Myocyte (in vitro differentiated cells): ENCODE measurements around the gene FXYD7. TPM values are rescaled to one million over a fixed set of nuclear protein-coding genes. Genes with fewer than 3 reads are reported as not detected.

ENCODE experiments used
- DNase-seq: peaks from one replicate; pipeline ENCODE4 v3.0.0-alpha.2; 2012; ENCODE audit warnings: low read depth
- total RNA-seq: library from RNA; depleted of rRNA; stranded (reverse); fragments of >200 nt; gene quantifications from 2 replicates; pipeline ENCODE4 v1.2.3, GENCODE V29; 2014

The FXYD7 gene
- total RNA-seq, 1 donor from 2014 or later = not detected

- peak; percentile 17 for DNase-seq
Measured at GRCh38 chr19:35162471-35163326, 19.6 kb downstream of the FXYD7 start.

GRCh38 chr19:35164418-35164817 is 21.4 kb downstream of the FXYD7 start:
- DNase-seq = no peak

- no peak for DNase-seq
Measured at GRCh38 chr19:35165200-35166058, 22.4 kb downstream of the FXYD7 start.

DNA sequence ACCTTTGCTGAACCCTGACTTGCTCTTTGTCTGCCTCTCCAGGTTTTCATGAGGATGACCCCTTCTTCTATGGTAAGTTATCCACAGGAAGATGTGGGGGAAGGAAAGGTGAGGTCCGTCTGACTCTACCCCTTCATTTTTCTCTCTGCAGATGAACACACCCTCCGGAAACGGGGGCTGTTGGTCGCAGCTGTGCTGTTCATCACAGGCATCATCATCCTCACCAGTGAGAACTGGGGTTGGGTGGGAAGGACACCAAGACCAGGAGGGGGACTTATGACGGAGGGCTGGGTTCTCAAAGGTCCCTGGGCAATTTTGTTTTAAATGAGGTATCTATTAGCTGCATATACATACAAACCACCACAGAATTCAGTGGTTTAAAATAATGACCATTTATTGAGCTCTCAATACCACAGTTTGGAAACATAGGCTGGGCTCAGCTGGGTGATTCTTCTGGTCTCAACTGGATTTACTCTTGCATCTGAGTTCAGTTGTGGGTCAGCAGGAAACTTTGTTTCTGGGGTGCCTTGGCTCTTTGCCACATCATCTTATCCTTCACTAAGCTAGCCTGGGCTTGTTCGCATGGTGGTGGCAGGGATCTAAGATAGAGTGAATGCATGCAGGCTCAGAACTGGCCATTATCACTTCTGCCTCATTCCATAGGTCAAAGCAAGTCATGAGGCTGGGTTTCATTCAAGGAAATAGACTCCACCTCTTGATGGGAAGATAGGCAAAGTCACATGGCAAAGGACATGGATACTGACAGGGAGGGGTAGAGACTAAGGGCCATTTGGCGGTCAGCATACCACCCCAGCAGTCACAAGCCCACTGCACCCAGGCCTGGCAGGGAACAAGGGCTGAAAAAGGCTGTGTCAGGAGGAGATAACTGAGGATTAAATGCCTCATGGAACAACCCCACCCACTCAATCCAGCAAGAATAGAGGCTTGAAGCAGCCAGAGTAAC is 23.3 kb downstream of the FXYD7 start:
- no peak for DNase-seq

DNA sequence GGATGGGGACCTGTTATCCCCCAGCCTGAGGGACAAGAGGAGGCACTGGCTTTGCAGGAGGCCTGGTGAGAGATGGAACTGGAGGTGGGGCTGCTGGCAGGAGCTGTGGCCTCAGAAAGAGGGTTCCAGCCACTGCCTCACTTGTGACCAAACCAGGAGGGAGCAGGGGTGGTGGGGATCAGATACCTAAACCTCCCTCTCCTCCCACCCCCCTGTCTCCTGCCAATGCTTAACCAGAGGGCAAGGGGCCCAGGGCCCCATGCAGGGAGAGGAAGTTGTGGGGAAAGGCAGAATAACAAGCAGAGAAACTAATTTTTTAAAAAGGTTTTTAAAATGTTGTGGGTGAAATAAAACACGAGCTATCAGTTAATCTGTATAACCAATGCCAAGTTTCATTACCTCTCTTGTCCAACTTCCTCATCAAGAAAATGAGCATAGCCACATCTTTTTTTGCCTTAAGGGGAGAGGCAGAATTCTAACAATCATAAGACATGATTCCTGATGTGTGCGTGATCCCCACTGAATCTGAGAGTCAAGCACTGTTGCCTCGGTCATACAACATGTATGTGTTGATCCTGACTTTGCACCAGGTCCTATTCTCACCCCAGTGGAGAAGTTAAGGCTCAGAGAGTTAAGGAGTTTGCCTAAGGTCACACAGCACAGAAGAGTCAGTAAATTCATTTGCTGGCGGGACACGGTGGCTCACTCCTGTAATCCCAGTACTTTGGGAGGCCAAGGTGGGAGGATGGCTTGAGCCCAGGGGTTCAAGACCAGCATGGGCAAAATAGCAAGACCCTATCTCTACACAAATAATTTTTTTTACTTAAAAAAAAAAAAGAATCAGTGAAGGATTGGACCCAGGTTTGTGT is 24.4 kb downstream of the FXYD7 start:
- DNase-seq = no peak

- no peak for DNase-seq
Measured at GRCh38 chr19:35168196-35168595, 25.1 kb downstream of the FXYD7 start.

DNA sequence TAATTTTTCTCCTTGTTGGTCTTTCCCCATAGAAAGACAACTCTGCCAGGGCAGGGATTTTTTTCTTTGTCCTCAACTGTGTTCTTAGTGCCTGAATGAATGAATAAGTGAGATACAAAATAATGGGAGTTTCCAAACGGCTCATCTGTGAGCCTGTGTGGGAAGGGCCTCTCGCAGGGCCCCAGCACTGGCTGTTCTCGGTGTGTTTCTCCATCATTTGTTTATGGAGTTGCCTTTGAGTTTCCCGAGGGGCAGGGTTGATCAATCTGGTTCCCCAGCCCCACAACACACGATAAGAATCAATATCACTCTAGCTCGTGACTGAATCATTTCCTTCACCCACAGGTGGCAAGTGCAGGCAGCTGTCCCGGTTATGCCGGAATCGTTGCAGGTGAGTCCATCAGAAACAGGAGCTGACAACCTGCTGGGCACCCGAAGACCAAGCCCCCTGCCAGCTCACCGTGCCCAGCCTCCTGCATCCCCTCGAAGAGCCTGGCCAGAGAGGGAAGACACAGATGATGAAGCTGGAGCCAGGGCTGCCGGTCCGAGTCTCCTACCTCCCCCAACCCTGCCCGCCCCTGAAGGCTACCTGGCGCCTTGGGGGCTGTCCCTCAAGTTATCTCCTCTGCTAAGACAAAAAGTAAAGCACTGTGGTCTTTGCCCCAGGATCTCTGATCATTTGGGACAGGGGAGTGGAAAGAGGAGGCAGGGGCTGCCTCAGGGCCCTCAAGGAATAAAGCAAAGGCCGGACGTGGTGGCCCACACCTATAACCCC is 26.4 kb downstream of the FXYD7 start:
- DNase-seq = no peak

DNA sequence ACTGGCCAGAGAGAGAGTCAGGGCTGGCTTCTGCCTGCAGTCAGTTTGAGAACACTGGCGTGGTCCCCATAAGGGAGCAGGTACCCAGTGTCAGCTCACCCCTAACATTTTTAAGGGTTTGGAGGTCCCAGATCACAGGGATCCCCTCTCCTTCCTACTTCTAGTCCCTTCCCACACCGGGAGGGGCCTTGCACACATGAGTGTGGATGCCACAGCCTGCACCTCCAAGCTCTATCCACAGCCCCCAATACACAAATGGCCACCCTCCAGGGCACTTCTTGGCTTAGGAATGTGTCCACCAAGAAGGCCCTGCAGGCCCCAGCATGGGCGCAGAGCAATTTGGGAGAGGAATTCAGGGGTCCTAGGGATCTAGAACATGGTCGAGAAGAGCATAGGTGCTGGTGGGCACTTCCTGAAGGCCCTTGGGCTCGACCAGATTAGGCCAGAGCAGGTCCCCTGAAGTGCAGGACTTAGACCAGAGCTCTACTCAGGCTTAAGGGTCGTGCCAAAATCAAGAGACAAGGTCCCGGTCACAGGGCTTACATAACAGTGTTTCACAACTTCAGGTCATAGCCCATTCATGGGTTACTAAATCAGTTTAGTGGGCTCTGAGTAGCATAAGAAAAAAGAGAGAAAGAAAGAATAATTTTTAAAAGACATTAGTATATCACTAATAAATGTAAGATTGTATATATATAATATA is 27.5 kb downstream of the FXYD7 start:
- DNase-seq = no peak

- DNase-seq = no peak
Measured at GRCh38 chr19:35171730-35172129, 28.7 kb downstream of the FXYD7 start.

DNA sequence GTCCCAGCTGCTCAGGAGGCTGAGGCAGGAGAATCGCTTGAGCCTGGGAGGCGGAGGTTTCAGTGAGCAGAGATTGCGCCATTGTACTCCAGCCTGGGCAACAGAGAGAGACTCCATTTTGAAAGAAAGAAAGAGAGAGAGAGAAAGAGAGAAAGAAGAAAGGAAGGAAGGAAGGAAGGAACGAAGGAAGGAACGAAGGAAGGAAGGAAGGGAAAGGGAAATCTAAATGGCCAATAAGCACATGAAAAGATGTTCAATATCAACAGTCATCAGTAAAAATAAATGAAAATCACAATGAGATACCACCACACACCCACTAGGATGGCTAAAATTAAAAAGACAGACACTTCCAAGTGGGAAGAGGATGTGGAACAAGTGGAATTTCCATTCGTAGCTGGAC is 31.2 kb downstream of the FXYD7 start:
- DNase-seq = no peak

DNA sequence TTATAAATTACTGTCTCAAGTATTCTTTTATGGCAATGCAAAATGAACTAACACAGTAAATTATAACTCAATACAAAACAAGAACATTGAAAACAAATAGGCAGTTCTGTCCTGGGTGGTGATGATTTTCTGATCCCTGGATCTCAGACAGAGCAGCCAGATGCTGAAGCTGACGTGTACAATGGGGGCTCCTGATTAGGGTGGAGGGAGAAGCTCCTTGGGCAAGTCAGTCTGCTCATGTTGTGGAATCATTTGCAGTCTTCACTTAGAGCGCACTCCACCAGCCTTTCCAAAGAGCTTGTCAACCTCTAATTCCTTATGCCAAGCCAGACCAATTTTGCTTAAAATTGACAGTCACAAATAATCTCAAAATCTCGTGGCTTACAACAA is 33.1 kb downstream of the FXYD7 start:
- no peak for DNase-seq

GRCh38 chr19:35177377-35178274 is 34.6 kb downstream of the FXYD7 start:
- no peak for DNase-seq

- no peak for DNase-seq
Measured at GRCh38 chr19:35178701-35179100, 35.6 kb downstream of the FXYD7 start.

GRCh38 chr19:35179830-35180229 is 36.8 kb downstream of the FXYD7 start:
- DNase-seq = no peak

GRCh38 chr19:35181387-35181786 is 38.3 kb downstream of the FXYD7 start:
- no peak for DNase-seq

- no peak for DNase-seq
Measured at GRCh38 chr19:35184267-35184666, 41.2 kb downstream of the FXYD7 start.

- no peak for DNase-seq
Measured at GRCh38 chr19:35184884-35185283, 41.8 kb downstream of the FXYD7 start.
